SK-N-SH (cell line): ENCODE results near the gene IL17B. TPM values are rescaled to one million over a fixed set of nuclear protein-coding genes. Genes with fewer than 3 reads are reported as not detected.
A peak's percentile ranks its signal among the peaks of the same experiment; 100 is the strongest.

ENCODE experiments used
- CHD2 ChIP-seq: fragments of 150-350 bp; IDR thresholded peaks from 2 replicates; pipeline ENCODE4 v1.6.1; 2018; ENCODE audit warnings: low read length; ENCODE audit not compliant: partially characterized antibody
- ELF1 ChIP-seq: IDR thresholded peaks from 2 replicates; pipeline ENCODE4 v1.4.0; 2012
- EP300 ChIP-seq, 2 experiments: IDR thresholded peaks; 2 replicates each; pipeline versions ENCODE4 v1.4.0 to v1.6.1; 2012; ENCODE audit warnings: borderline replicate concordance in 1 of 2, low read depth in 1 of 2, low read length in 1 of 2
- FOSL2 ChIP-seq: IDR thresholded peaks from 2 replicates; pipeline ENCODE4 v1.4.0; 2012; ENCODE audit warnings: low read depth, mild to moderate bottlenecking, moderate library complexity, borderline replicate concordance
- GABPA ChIP-seq: IDR thresholded peaks from 2 replicates; pipeline ENCODE4 v1.4.0; 2012; ENCODE audit warnings: low read depth, mild to moderate bottlenecking
- GATA2 ChIP-seq: sonication (generic); formaldehyde crosslinking; IDR thresholded peaks from 2 replicates; pipeline ENCODE4 v1.5.0; 2020; ENCODE audit warnings: mild to moderate bottlenecking, missing genetic modification reagents
- JUND ChIP-seq: IDR thresholded peaks from 2 replicates; pipeline ENCODE4 v1.4.0; 2012
- MEF2A ChIP-seq: IDR thresholded peaks from 2 replicates; pipeline ENCODE4 v1.4.0; 2012; ENCODE audit warnings: low read depth, borderline replicate concordance
- MXI1 ChIP-seq: IDR thresholded peaks from 2 replicates; pipeline ENCODE4 v1.6.1; 2012; ENCODE audit warnings: mild to moderate bottlenecking, low read depth, low read length, improper control_type of control experiment
- NRF1 ChIP-seq: IDR thresholded peaks from 2 replicates; pipeline ENCODE4 v1.6.1; 2012; ENCODE audit warnings: low read depth, mild to moderate bottlenecking, low read length
- PBX3 ChIP-seq: IDR thresholded peaks from 2 replicates; pipeline ENCODE4; 2012
- RCOR1 ChIP-seq: fragments of 150-350 bp; IDR thresholded peaks from 2 replicates; pipeline ENCODE4 v1.6.1; 2017; ENCODE audit warnings: antibody characterized with exemption, low read length
- RFX5 ChIP-seq: IDR thresholded peaks from 2 replicates; pipeline ENCODE4 v1.6.1; 2012; ENCODE audit warnings: mild to moderate bottlenecking, improper control_type of control experiment, low read length
- RXRA ChIP-seq: IDR thresholded peaks from 2 replicates; pipeline ENCODE4 v1.4.0; 2012; ENCODE audit warnings: low read depth, mild to moderate bottlenecking, borderline replicate concordance
- SIN3A ChIP-seq: IDR thresholded peaks from 2 replicates; pipeline ENCODE4 v1.6.1; 2012; ENCODE audit warnings: low read depth, mild to moderate bottlenecking, low read length, moderate library complexity, borderline replicate concordance
- SMC3 ChIP-seq: IDR thresholded peaks from 2 replicates; pipeline ENCODE4 v1.6.1; 2012; ENCODE audit warnings: low read depth, low read length, improper control_type of control experiment
- TAF1 ChIP-seq: IDR thresholded peaks from 2 replicates; pipeline ENCODE4 v1.6.1; 2012; ENCODE audit warnings: low read depth, mild to moderate bottlenecking, low read length, moderate library complexity, borderline replicate concordance
- TCF12 ChIP-seq: IDR thresholded peaks from 2 replicates; pipeline ENCODE4 v1.4.0; 2012
- ZBTB33 ChIP-seq: IDR thresholded peaks from 2 replicates; pipeline ENCODE4 v1.4.0; 2012; ENCODE audit warnings: low read depth, borderline replicate concordance
- polyA plus RNA-seq, 3 experiments: library from polyadenylated mRNA; depleted of rRNA; stranded (reverse); fragments of >200 nt; gene quantifications; 2 replicates each; pipeline ENCODE4 v1.2.3, GENCODE V29; 2012
- TF ChIP-seq, protein P1 (sequence below): fragments of 150-350 bp; IDR thresholded peaks from 2 replicates; pipeline ENCODE4 v1.6.1; 2016; ENCODE audit warnings: mild to moderate bottlenecking, low read depth, low read length
- TF ChIP-seq, protein P2 (sequence below): IDR thresholded peaks from 2 replicates; pipeline ENCODE4 v1.6.1; 2012; ENCODE audit warnings: mild to moderate bottlenecking, low read depth, low read length, moderate library complexity

Gene IL17B
- polyA plus RNA-seq, 1 of the 3 experiments (the other 2 are of a cell fraction): 0.16 TPM

GRCh38 chr5:149422366-149423048 is 43.4 kb upstream of the IL17B start (continued):
- peak; percentile 82 to 99 for TF ChIP-seq EP300 (IDR thresholded peaks at IDR 0.05; ENCODE audit: borderline replicate concordance in 1 of 2, low read depth in 1 of 2, low read length in 1 of 2)
- peak; percentile 96 for TF ChIP-seq RCOR1
- TF ChIP-seq, protein P1, sequence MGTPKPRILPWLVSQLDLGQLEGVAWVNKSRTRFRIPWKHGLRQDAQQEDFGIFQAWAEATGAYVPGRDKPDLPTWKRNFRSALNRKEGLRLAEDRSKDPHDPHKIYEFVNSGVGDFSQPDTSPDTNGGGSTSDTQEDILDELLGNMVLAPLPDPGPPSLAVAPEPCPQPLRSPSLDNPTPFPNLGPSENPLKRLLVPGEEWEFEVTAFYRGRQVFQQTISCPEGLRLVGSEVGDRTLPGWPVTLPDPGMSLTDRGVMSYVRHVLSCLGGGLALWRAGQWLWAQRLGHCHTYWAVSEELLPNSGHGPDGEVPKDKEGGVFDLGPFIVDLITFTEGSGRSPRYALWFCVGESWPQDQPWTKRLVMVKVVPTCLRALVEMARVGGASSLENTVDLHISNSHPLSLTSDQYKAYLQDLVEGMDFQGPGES: no peak
- no peak for TF ChIP-seq NRF1
- TF ChIP-seq RFX5: peak; percentile 30; the same call in 1 of the 2 replicates
- TF ChIP-seq SMC3: 0 out of 2 replicates have a peak, but pooled peaks have one; percentile 2
- no peak for TF ChIP-seq FOSL2
- TF ChIP-seq GABPA: peak; percentile 44; the same call in 1 of the 2 replicates
- no peak for TF ChIP-seq ZBTB33
- TF ChIP-seq TCF12: peak; percentile 99
- TF ChIP-seq JUND: peak; percentile 45; the same call in 1 of the 2 replicates
- TF ChIP-seq ELF1: no peak
- peak; percentile 97 for TF ChIP-seq CHD2
- TF ChIP-seq, protein P2, sequence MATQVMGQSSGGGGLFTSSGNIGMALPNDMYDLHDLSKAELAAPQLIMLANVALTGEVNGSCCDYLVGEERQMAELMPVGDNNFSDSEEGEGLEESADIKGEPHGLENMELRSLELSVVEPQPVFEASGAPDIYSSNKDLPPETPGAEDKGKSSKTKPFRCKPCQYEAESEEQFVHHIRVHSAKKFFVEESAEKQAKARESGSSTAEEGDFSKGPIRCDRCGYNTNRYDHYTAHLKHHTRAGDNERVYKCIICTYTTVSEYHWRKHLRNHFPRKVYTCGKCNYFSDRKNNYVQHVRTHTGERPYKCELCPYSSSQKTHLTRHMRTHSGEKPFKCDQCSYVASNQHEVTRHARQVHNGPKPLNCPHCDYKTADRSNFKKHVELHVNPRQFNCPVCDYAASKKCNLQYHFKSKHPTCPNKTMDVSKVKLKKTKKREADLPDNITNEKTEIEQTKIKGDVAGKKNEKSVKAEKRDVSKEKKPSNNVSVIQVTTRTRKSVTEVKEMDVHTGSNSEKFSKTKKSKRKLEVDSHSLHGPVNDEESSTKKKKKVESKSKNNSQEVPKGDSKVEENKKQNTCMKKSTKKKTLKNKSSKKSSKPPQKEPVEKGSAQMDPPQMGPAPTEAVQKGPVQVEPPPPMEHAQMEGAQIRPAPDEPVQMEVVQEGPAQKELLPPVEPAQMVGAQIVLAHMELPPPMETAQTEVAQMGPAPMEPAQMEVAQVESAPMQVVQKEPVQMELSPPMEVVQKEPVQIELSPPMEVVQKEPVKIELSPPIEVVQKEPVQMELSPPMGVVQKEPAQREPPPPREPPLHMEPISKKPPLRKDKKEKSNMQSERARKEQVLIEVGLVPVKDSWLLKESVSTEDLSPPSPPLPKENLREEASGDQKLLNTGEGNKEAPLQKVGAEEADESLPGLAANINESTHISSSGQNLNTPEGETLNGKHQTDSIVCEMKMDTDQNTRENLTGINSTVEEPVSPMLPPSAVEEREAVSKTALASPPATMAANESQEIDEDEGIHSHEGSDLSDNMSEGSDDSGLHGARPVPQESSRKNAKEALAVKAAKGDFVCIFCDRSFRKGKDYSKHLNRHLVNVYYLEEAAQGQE: no peak
- peak; percentile 86 for TF ChIP-seq MXI1
- TF ChIP-seq GATA2 (CRISPR knock-in tag): peak; percentile 76
- TF ChIP-seq PBX3: peak; percentile 94
- peak; percentile 42; the same call in 1 of the 2 replicates for TF ChIP-seq TAF1
- TF ChIP-seq MEF2A: no peak
- no peak for TF ChIP-seq RXRA
- peak; percentile 92 for TF ChIP-seq SIN3A
